GM18508 (cell line): ENCODE results near the gene ADIG.

Source experiments
- ATAC-seq: cut with Tn5 transposase; IDR thresholded peaks from one replicate; pipeline ENCODE4 v1.9.1; 2021; ENCODE audit warnings: moderate number of reproducible peaks; ENCODE audit not compliant: insufficient read depth, unreplicated experiment

ADIG gene

DNA sequence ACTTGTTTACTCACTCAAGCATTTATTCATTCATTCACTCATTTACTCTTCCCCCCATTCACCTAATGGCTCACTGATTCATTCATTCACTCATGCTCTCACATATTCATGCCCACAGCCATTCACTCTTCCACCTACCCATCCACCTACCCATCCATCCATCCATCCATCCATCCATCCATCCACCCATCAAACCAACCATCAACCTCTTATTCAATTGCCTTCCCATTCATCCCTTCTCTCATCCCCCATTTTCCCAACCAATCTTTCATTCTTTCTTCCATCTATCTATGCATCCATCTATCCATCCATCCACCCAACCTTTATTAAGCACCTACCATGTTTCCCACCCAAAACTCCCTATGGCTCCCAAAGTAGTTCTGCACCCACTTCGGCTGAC is 19.1 kb downstream of the ADIG start:
- ATAC-seq, result no peak

DNA sequence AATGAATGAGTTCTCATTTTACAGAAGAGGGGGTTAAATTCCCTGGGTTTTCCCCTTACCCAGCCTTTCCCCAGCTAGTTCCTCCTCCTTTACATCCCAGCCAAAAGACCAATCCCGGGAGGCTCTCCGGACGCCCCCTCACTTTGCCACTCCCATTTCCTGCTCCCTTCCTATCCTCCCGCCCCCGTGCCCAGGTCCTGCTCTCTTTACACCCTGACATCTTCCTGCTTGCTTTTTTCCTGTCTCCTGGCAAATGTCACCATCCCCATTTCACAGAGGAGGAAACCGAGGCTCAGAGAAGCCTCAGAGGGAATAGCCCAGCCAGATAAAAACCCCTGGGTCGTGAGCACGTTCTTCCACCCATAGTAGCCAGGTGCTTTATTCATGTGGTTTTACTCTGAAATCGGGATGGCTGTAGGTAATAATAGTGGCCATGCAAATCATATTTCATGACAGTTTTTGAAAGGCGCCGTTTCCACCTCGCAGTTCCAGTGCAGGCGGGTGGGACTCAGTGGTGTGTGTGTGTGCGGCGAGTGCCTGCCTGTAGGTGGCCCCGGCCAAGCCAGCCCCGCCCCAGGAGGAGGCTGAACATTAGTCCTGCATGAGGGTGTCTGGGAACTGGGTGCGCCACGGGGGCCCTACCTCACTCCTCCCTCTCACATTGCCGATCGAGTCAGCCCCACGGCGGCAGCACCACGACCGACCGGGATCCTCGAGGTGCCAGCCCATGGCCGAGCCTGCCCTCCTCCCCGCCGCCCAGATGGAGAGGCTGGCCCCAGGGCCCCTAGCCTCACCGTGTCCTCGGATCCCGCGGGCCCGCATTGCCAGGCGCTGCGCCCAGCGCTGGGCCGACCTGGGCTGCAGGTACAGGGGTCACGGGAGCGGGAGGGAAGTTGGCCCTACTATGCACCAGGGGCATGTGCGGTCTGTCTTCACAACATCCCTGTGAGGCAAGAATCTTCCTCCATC is 20.5 kb downstream of the ADIG start, which contains the start of gene ARHGAP40:
Gene ARHGAP40, plus strand, starts transcription at position 594 of the 969 bp plus-strand sequence.
- ATAC-seq, result no peak

DNA sequence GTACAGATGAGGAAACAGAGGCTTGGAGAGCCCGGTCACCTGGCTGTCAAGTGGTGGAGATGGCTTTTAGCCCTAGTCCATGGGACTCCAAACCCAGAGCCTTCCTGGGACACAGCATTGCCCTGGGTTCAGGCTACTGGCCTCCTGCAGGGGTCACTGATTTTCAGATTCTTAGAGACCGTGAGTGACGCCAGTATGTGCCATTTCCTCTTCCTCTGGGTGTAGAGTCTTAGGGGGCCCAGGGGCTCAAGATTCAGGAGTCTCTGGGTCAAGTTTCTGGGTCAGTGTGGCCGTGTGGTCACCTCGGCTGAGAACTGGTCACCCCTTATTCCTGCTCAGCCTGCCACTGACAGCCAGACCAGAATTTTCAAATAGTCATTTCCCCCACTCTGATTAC is 21.2 kb downstream of the ADIG start:
- ATAC-seq, result no peak

DNA sequence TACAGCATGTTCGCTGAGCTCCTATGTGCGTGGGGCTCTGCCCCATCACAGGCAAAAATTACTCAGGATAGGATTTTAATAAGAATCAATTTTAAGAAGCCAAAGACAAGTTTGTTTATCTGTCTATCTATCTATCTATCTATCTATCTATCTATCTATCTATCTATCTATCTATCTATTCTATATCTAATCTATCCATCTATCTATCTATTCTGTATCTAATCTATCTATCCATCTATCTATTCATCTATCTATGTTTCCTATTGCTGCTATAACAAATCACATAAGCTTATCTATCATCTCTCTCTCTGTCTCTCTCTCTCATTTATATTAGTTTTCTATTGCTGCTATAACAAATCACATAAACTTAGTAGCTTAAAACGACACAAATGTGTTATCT is 22.3 kb downstream of the ADIG start:
- ATAC-seq, result no peak

DNA sequence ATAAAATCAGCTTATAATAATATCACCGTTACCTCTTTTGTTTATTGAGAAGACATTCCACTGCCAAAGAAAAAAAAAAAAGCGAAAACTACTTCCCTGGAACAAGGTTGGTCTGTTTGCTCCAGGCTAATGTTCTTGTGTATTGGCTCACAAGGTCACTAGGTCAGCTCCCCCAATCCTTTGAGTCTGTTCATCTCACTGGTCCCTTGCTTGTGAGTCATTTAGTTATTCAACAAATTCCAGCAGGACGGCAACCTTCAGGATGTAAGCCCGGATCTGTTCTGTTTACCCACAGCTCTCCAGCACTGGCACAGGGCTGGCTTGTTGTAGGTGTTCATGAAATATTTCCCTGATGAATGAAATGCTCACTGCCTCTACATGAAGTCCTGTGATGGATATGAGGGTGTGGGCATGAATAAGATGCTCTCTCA is 23.9 kb downstream of the ADIG start:
- ATAC-seq, result no peak

- ATAC-seq, result no peak
Observed at GRCh38 chr20:38607351-38607750, 26.4 kb downstream of the ADIG start.

DNA sequence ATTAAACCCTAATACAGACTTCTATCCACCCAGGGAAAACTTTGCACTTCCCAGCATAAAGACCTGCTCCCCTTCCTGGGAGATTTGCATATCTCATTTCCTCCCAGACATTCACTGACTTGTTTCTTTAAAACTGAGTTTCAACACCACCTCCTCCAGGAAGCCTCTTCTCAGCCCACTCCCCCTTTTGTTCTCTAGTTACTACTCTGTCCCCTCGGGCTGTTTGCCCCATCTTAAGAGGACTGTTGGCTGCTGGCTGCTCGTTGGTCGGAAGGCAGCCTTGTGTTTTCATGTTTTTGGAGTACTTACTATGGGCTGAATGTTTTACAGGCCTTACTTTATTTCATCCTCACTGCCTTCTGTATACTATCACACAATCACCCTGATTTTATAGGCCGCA is 27.2 kb downstream of the ADIG start:
- no peak for ATAC-seq

GRCh38 chr20:38609815-38610214 is 28.8 kb downstream of the ADIG start:
- no peak for ATAC-seq

- no peak for ATAC-seq
Observed at GRCh38 chr20:38610521-38610920, 29.5 kb downstream of the ADIG start.

GRCh38 chr20:38612751-38613515 is 31.9 kb downstream of the ADIG start:
- ATAC-seq, result no peak

GRCh38 chr20:38615283-38615682 is 34.3 kb downstream of the ADIG start:
- ATAC-seq, result no peak

- ATAC-seq, result no peak
Observed at GRCh38 chr20:38616457-38616856, 35.5 kb downstream of the ADIG start.

GRCh38 chr20:38617011-38617829 is 36.2 kb downstream of the ADIG start:
- ATAC-seq, result no peak

DNA sequence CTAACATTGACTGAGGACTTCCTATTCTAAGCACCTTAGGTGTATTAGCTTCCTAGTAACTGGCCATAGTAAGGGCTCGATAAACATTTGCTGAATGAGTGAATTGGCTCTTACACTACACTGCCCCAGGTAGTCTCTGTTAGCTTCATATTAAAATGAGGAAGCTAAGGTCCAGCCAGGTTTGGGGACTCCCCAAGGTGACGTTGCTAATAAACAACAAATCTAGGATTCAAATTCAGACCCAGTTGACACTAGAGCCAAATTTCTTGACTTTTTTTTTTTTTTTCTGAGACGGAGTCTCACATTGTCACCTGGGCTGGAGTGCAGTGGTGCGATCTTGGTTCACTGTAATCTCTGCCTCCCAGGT is 36.8 kb downstream of the ADIG start:
- no peak for ATAC-seq

DNA sequence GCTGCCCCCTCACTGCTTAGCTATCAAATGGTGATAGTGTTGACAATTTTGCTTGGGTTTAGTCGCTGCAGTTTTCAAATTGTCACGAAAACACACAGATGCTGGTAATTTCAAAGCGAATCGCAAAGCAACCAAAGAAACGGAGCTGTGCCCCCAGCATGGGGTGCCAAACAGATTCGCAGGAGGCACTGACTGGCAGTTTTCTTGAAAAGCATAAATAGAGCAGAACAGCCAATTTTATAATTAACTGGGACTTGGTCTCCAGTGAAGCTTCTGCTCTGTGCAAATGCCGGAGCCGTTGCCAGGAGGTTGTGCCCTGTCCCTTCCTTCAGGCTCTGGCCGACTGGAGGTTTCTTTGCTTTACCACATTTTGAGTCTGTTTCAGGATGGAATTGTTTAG is 39.4 kb downstream of the ADIG start:
- no peak for ATAC-seq

DNA sequence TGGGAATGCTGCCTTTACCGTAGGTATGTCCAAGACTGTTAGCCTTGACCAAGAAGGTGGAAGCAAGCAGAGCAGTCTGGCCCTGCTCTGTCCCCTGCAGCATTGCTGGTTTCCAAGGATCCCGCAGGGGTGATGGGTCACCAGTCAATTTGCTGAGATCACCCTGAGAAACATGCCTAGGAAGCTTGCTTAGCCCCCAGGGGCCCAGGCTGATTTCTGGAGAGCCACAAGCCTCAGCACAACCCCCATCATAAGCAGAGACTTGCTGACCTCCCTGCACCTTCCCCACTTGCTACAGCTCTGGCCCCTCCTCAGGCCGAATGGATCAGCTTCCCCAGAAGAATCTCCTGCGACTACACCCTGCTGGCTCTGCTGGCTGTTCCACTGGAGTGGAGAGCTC is 42.1 kb downstream of the ADIG start:
- no peak for ATAC-seq

GRCh38 chr20:38624084-38624483 is 43.1 kb downstream of the ADIG start:
- ATAC-seq, result no peak

DNA sequence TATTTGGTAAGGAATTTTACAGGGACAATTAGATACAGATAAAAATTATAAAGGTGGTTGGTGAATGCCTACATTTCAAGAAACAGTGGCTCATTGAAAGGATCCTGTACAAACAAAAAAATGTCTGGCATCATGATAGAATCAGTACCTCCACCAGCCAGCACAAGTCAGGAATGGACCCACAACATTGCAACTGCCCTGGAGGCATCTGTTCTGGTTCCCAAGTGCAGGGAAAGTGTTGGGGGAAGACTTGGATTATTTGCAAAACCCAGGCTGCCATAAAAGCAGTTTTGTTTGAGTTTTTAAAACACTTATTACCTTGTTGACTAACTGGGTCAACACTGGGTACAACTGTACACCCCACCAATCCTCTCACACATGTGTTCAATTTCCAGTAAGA is 44.9 kb downstream of the ADIG start:
- no peak for ATAC-seq

GRCh38 chr20:38626921-38627659 is 46.1 kb downstream of the ADIG start:
- ATAC-seq, result no peak
